Adipose tissue (tissue), 3 donors: ENCODE measurements around the gene WDR45B. TPM values are rescaled to one million over a fixed set of nuclear protein-coding genes. Genes with fewer than 3 reads are reported as not detected.

Experiments
- H3K27ac ChIP-seq: one replicate; pipeline ENCODE4 v1.5.1; 2013; ENCODE audit warnings: low read depth, low read length
- WGBS, 3 donors: extraction: QIAGEN DNeasy Blood & Tissue Kit; methylation state at CpG; one replicate each; pipeline ENCODE4 v1.1.7; 2013; 5-methylcytosine and 5-hydroxymethylcytosine counted together
- polyA plus RNA-seq, 3 donors: library from polyadenylated mRNA; stranded (reverse); fragments of 200-250 nt; gene quantifications; one replicate each; pipeline ENCODE4 v1.2.3, GENCODE V29; 2013
- donor health status: healthy with polysubstance abuse.
- donor health status: Bipolar disorder and iron deficiency.
- donor health status: healthy.

WDR45B gene
- polyA plus RNA-seq, 3 donors, result 53.3 to 71.9 (median 65.0) TPM

- WGBS, 3 donors, result 88 to 93% (median 91%) methylated on average over 37 of the region's 37 CpGs
- no peak overlapping the region for H3K27ac ChIP-seq
Measured at GRCh38 chr17:82613283-82614094, 34.8 kb downstream of the WDR45B start.

- 73 to 80% (median 78%) methylated on average over 21 of the region's 21 CpGs for WGBS, 3 donors
- H3K27ac ChIP-seq, result no peak overlapping the region
Measured at GRCh38 chr17:82611140-82612058, 36.8 kb downstream of the WDR45B start.

- H3K27ac ChIP-seq, result no peak overlapping the region
- WGBS, 3 donors, result 87 to 95% (median 92%) methylated on average over 4 of the region's 4 CpGs
Measured at GRCh38 chr17:82609655-82610054, 38.6 kb downstream of the WDR45B start.

- H3K27ac ChIP-seq, result no peak overlapping the region
Measured at GRCh38 chr17:82608816-82609215, 39.4 kb downstream of the WDR45B start.

GRCh38 chr17:82605939-82606600 lies 42.2 kb downstream of the WDR45B start:
- WGBS, 3 donors, result 78 to 84% (median 79%) methylated on average over 16 of the region's 16 CpGs
- H3K27ac ChIP-seq, result no peak overlapping the region

More at GRCh38 chr17:82608816-82609215, 39.4 kb downstream of the WDR45B start:
- 78 to 86% (median 84%) methylated on average over 5 of the region's 5 CpGs for WGBS, 3 donors

- H3K27ac ChIP-seq, result no peak overlapping the region
- WGBS, 3 donors, result 92 to 96% (median 95%) methylated on average over 7 of the region's 7 CpGs
Measured at GRCh38 chr17:82604532-82604931, 43.7 kb downstream of the WDR45B start.

GRCh38 chr17:82603981-82604448 lies 44.2 kb downstream of the WDR45B start:
- H3K27ac ChIP-seq, result no peak overlapping the region
- WGBS, 3 donors, result 37 to 66% (median 46%) methylated on average over 18 of the region's 18 CpGs

- WGBS, 3 donors, result 78 to 86% (median 85%) methylated on average over 20 of the region's 20 CpGs
- H3K27ac ChIP-seq, result no peak overlapping the region
Measured at GRCh38 chr17:82602986-82603710, 45.1 kb downstream of the WDR45B start.

- WGBS, 3 donors, result 71 to 81% (median 72%) methylated on average over 21 of the region's 21 CpGs
- no peak overlapping the region for H3K27ac ChIP-seq
Measured at GRCh38 chr17:82602487-82602886, 45.8 kb downstream of the WDR45B start.

- WGBS, 3 donors, result 93 to 97% (median 96%) methylated on average over 24 of the region's 24 CpGs
- no peak overlapping the region for H3K27ac ChIP-seq
Measured at GRCh38 chr17:82601447-82602000, 46.7 kb downstream of the WDR45B start.

GRCh38 chr17:82600731-82601446 lies 47.4 kb downstream of the WDR45B start:
- WGBS, 3 donors, result 96 to 98% (median 97%) methylated on average over 37 of the region's 37 CpGs
- no peak overlapping the region for H3K27ac ChIP-seq

- H3K27ac ChIP-seq, result no peak overlapping the region
- 92 to 95% (median 94%) methylated on average over 26 of the region's 26 CpGs for WGBS, 3 donors
Measured at GRCh38 chr17:82599674-82600661, 48.3 kb downstream of the WDR45B start.

GRCh38 chr17:82598256-82599119 lies 49.8 kb downstream of the WDR45B start:
- H3K27ac ChIP-seq, result no peak overlapping the region
- 75 to 82% (median 78%) methylated on average over 21 to 23 of the region's 23 CpGs for WGBS, 3 donors

- 91% methylated on average over 33 of the region's 33 CpGs for WGBS, 3 donors
- H3K27ac ChIP-seq, result no peak overlapping the region
Measured at GRCh38 chr17:82596837-82597672, 51.2 kb downstream of the WDR45B start.
